CD1c-positive myeloid dendritic cell (primary cell): ENCODE results near the gene ZNF444.
"Not testable (repeated sequence)": the region's sequence is repeated elsewhere in the genome, so short reads cannot be mapped to it uniquely, and the experiment has no call there.

Experiments
- DNase-seq: peaks from one replicate; pipeline ENCODE4 v3.0.0-alpha.2; 2016; ENCODE audit errors: extremely low spot score

Gene ZNF444

GRCh38 chr19:56147307-56147706 is 6.2 kb downstream of the ZNF444 start:
- no peak for DNase-seq

DNA sequence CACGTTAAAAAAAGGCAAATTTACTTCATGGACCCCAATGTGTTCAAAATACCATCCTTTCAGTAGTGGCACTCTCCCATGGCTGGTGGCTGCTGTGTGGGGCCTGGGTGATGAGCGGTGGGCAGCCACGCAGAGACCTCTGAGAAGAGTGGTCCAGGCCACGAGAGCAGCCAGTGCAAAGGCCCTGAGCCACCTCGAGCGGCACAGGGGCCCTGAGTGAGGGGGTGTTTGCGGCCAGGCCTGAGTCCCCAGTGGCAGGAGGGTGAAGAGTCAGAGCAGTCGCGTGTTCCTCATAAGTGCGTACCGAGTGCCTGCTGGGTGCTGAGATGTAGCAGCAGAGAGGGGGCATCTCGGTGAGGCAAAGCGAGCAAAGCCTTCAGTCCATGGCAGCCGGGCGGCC is 7.0 kb downstream of the ZNF444 start:
- no peak for DNase-seq

- DNase-seq, result not testable (repeated sequence)
These were observed 8.0 kb downstream of the ZNF444 start for GRCh38 chr19:56148955-56149655.

- DNase-seq, result no peak
These were observed 8.6 kb downstream of the ZNF444 start for GRCh38 chr19:56149656-56150038.

GRCh38 chr19:56150358-56150757 is 9.3 kb downstream of the ZNF444 start:
- no peak for DNase-seq

GRCh38 chr19:56152644-56153043 is 11.6 kb downstream of the ZNF444 start:
- no peak for DNase-seq

- DNase-seq, result no peak
These were observed 12.4 kb downstream of the ZNF444 start for GRCh38 chr19:56153507-56153906.

- DNase-seq, result no peak
These were observed 14.1 kb downstream of the ZNF444 start for GRCh38 chr19:56155124-56155687.

GRCh38 chr19:56156768-56157167 is 15.7 kb downstream of the ZNF444 start:
- DNase-seq, result no peak

DNA sequence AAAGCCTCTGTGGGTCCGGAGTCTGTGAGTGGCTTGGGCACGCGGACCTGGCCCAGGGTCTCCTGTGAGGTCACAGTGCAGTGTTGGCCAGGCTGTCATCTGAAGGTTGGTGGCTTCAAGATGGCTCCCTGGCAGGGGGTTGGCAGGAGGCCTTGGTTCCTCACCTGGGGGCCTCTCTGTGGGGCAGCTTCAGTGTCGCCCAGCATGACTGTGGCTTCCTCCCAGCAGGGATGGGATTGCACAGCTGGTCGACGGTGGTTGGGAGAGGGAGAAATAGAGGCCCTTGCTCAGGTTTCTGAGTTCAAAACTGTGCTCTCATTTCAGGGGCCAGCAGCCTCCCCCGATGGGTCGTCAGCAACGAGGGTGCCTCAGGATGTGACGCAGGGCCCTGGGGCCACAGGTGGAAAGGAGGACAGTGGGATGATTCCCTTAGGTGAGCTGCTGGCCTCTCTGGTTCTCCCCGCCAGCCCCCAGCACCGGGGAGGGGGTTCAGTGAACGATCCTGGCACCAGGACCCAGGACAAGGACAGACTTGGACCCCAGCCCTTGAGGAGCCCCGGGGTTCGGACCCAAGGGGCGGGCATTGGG is 17.2 kb downstream of the ZNF444 start:
- no peak for DNase-seq

DNA sequence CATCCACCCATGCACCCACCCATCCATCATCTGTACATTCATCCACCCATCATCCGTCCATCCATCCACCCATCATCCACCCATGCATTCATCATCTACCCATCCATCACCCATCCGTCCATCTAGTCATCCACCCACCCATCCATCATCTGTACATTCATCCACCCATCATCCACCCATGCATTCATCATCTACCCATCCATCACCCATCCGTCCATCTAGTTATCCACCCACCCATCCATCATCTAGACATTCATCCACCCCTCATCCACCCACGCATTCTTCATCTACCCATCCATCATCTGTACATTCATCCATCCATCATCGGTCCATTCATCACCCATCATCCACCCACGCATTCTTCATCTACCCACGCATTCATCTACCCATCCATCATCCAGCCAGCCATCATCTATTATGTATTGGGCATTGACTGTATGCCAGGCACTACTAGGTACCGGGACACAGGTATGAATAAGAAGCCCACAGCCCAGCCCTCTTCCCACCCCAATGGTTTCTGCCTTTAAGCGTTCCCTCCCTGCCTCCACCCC is 18.0 kb downstream of the ZNF444 start:
- DNase-seq, result no peak

GRCh38 chr19:56159622-56160271 is 18.7 kb downstream of the ZNF444 start:
- DNase-seq, result no peak

DNA sequence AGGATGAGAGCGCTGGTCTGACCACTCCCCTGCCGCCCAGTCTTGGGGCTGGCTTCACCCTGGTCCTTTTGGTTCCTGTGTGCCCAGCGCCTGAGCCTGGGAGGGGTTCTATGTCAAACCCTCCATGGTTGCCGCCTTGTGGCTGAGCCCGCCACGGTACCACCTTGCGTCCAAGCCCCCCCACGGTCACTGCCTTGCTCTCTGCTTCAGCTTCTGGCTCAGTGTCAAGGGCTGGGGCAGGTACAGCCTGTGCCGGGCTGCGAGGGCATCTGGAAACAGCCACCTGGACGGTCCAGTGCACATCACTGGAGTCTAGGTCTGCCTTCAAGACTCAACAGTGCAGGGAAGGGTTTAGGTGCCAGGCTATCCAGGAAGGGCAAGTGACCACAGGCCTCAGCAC is 20.4 kb downstream of the ZNF444 start:
- DNase-seq, result no peak

DNA sequence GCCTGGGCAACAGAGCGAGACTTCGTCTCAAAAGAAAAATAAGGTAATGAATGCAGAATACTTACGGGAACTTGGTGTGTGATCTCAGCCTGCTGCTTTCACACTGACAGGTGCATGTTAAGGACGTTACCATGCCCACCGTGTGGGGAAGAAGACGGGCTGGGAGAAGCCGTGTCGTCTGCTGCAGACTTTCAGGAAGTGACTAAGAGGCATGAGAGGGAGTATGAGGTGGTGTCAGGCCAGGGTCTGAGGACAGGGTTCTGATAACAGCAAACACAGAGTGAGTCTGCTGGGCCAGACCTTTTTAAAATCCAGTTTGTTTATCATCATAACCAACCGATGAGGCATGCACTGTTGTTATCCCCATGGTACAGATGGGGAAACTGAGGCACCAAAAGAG is 21.2 kb downstream of the ZNF444 start:
- no peak for DNase-seq

GRCh38 chr19:56163097-56163496 is 22.0 kb downstream of the ZNF444 start:
- DNase-seq, result no peak

- DNase-seq, result no peak
These were observed 26.0 kb downstream of the ZNF444 start for GRCh38 chr19:56167064-56167578.

GRCh38 chr19:56170261-56170660 is 29.2 kb downstream of the ZNF444 start:
- DNase-seq, result no peak

- DNase-seq, result no peak
These were observed 33.0 kb downstream of the ZNF444 start for GRCh38 chr19:56174086-56174485.

DNA sequence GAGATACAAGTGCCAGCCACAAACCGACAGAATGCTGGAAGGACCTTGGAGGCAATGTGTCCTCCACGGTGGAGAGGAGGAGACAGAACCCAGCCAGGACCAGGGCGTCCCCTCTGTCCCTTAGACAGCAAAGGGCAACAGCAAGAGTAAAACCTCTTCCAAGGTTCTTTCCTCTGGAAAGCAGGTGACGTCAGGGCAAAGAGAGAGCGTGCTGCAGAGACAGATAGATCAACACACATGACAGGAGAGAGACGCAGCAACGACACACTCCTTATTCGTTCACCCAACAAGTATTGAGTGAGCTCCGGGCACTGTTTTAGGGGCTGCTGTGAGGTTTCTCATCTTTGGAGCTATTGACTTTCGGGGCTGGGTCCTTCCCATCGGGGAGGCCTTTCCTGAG is 33.5 kb downstream of the ZNF444 start:
- DNase-seq, result no peak

DNA sequence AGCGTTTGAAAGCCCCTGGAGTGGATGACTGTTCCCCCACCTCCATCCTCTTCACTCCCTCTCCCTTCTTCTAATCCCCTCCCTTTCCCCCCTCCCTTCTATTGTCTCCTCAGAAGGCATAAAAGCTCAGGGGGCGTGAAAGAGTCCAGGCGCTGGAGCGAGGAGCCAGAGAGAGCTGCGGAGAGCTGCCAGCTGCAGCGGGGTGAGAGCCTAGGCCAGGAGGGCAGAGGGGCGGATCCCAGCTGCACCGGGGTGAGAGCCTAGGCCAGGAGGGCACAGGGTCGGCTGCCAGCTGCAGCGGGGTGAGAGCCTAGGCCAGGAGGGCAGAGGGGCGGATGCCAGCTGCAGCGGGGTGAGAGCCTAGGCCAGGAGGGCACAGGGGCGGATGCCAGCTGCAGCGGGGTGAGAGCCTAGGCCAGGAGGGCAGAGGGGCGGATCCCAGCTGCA is 34.8 kb downstream of the ZNF444 start, which contains the start of gene GALP:
TSS of gene GALP (plus strand) at position 148 of the 447 bp plus-strand sequence. CDS start 1,101 bp downstream, outside the sequence.
- not testable (repeated sequence) for DNase-seq

- DNase-seq, result not testable (repeated sequence)
These were observed 35.2 kb downstream of the ZNF444 start for GRCh38 chr19:56176310-56176709.

GRCh38 chr19:56176881-56177280 is 35.8 kb downstream of the ZNF444 start:
- no peak for DNase-seq
